ENCODE data around the gene BCL6.

The BCL6 gene
- total RNA-seq: 36.8 to 72.4 (median 63.2) reads per million in 3 donors

DNA sequence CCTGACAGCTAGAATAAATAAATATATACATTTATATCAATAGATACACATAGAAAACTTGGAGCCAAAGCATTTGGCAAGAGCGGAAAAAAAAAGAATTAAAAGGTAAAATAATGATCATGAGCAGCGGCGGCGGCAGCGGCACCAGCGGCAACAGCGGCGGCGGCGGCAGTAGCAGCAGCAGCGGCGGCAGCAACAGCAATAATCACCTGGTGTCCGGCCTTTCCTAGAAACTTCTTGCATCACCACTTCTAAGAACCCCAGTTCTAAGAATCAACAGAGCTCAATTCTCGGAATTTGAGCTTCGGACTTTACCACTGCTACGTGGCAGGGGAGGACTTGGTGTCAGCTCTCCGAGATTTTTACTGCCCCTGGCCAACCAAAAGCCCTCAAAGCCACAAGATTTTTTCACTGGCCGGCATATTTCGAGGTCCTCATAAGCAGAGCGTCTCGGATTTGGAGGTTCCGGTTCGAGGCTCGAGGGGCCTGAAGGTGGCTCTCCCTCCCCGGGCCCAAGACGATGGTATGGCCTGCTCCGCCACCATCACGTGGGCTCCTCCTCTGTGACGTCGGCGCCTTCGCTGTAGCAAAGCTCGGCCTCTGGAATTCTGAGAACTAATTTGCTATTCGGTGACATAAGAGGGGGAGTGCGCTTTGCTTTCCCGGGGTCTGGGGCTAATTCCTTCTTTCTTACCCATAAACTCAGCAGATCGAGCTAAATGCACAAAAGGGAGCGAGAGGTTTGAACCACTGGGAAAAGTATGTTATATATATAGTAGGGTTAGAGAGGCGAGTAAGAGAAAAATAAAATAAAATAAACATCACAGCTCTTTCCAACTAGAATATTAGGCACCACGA is at the start of gene BCL6:
Gene BCL6 (minus strand): TSS at position 268 of the 858 bp plus-strand sequence. CDS start 11,775 bp downstream, outside the sequence.
- no peaks in the 10 kb centered on the region for H3K9me3 ChIP-seq (ENCODE audit: control insufficient read depth, low read length)
- H3K36me3 ChIP-seq (ENCODE audit: control insufficient read depth, insufficient read depth, low read length): no peaks in the 10 kb centered on the region
- H3K4me1 ChIP-seq (ENCODE audit: control insufficient read depth, insufficient read depth, low read length, poor library complexity, severe bottlenecking): peaks cover 30% of the 10 kb centered on the region
- H3K27ac ChIP-seq (ENCODE audit: insufficient read depth, low read length, poor library complexity, severe bottlenecking): peak within 1 kb of the TSS; percentile 95
- DNase-seq: peak; percentile 77 to 83 (median 80)
- peak within 1 kb of the TSS; percentile 94 for H3K4me3 ChIP-seq (ENCODE audit: insufficient read depth, low read depth, low read length, poor library complexity, severe bottlenecking)
- H3K27me3 ChIP-seq (replicated peaks; ENCODE audit: control insufficient read depth, insufficient read depth, low read length, poor library complexity, severe bottlenecking): no peaks in the 10 kb centered on the region

DNA sequence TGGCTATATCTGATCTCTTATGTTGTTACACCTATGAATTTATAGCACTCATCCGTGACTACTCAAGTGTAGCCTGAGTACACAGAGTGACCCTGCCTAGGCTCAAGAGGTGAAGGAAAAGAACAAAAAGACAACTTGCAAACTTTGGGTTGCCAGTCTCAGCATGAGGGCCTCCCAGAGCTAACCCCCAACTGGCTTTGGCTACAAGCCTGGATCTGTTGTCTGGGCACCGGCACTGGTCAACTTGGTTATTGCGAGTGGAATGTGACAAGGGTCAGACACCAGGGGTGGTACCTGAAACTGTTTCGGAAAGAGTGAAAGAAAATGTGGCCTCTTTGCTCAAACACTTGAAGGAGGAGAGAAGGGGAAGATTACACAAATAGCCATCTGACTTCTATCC is 49.5 kb upstream of the BCL6 start:
- DNase-seq: no peak
- Histone ChIP-seq H3K9me3 (ENCODE audit: control insufficient read depth, low read length) (no peaks in the 10 kb centered on the region), H3K27ac (ENCODE audit: insufficient read depth, low read length, poor library complexity, severe bottlenecking) (no peak overlapping the region), H3K4me1 (ENCODE audit: control insufficient read depth, insufficient read depth, low read length, poor library complexity, severe bottlenecking) (peaks cover 14% of the 10 kb centered on the region), H3K27me3 (replicated peaks; ENCODE audit: control insufficient read depth, insufficient read depth, low read length, poor library complexity, severe bottlenecking) (no peaks in the 10 kb centered on the region), H3K4me3 (ENCODE audit: insufficient read depth, low read depth, low read length, poor library complexity, severe bottlenecking) (no peak overlapping the region), H3K36me3 (ENCODE audit: control insufficient read depth, insufficient read depth, low read length) (no peaks in the 10 kb centered on the region)

DNA sequence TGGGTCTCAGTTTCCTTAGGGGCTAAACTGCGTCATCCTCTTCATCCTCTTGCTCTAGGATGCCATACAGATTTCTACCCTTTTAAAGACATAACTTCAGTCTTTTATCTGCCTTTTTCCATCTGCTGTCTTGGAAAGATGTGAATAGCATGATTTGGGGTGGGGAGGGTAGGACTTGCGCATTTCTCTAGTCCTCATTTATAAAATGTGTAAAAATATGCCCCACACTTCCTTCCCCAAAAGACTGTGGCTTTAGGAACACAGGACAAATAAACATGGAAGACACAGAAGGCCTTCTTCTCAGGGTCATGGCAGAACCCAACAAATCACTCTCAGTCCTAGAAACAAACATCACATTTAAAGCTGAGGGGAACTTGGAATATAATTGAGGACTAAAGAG is 48.4 kb upstream of the BCL6 start:
- Histone ChIP-seq H3K27me3 (replicated peaks; ENCODE audit: control insufficient read depth, insufficient read depth, low read length, poor library complexity, severe bottlenecking) (no peaks in the 10 kb centered on the region), H3K4me1 (ENCODE audit: control insufficient read depth, insufficient read depth, low read length, poor library complexity, severe bottlenecking) (peaks cover 8% of the 10 kb centered on the region), H3K4me3 (ENCODE audit: insufficient read depth, low read depth, low read length, poor library complexity, severe bottlenecking) (no peak overlapping the region), H3K36me3 (ENCODE audit: control insufficient read depth, insufficient read depth, low read length) (no peaks in the 10 kb centered on the region), H3K9me3 (ENCODE audit: control insufficient read depth, low read length) (no peaks in the 10 kb centered on the region), H3K27ac (ENCODE audit: insufficient read depth, low read length, poor library complexity, severe bottlenecking) (no peak overlapping the region)
- no peak for DNase-seq

DNA sequence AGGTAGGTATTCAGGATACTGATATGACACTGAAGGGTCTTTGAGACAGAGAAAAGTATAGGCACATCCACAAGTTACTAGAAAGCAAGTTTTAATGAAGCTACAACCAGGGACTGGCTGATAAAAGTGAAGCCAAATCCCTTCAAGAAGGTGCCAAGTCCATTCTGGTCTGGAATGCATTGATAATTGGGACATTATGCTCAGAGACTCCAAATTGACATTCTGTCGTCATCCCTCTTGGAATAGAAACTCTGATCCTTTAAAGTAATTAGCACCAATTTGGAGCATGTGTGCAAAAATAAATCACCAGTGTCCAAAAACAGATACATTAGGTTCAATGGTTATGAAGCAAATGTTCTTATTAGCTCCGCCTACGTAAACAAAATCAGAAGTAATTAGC is 47.3 kb upstream of the BCL6 start:
- no peak overlapping the region for H3K27ac ChIP-seq (ENCODE audit: insufficient read depth, low read length, poor library complexity, severe bottlenecking)
- no peaks in the 10 kb centered on the region for H3K27me3 ChIP-seq (replicated peaks; ENCODE audit: control insufficient read depth, insufficient read depth, low read length, poor library complexity, severe bottlenecking)
- no peak for DNase-seq
- H3K4me1 ChIP-seq (ENCODE audit: control insufficient read depth, insufficient read depth, low read length, poor library complexity, severe bottlenecking): no peaks in the 10 kb centered on the region
- no peak overlapping the region for H3K4me3 ChIP-seq (ENCODE audit: insufficient read depth, low read depth, low read length, poor library complexity, severe bottlenecking)
- no peaks in the 10 kb centered on the region for H3K36me3 ChIP-seq (ENCODE audit: control insufficient read depth, insufficient read depth, low read length)
- no peaks in the 10 kb centered on the region for H3K9me3 ChIP-seq (ENCODE audit: control insufficient read depth, low read length)

DNA sequence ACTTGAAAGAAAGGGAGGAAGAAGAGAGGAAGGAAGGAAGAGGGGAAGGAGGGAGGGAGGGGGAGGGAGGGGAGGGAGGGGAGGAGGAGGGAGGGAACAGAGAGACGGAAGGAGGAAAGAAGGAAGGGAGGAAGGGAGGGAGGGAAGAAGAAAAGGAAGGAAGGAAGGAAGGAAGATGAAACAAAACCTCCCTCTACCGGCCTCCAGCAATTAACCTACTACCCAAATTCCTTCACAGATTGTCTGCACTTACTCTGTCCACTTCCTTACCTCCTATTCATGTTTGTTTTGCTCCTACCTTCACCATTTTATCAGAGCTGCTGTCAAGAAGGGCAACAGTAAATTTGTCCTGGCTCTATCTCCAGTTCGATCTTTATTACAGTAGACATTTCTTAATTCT is 44.6 kb upstream of the BCL6 start:
- Histone ChIP-seq H3K4me3 (ENCODE audit: insufficient read depth, low read depth, low read length, poor library complexity, severe bottlenecking) (no peak overlapping the region), H3K27ac (ENCODE audit: insufficient read depth, low read length, poor library complexity, severe bottlenecking) (no peak overlapping the region), H3K4me1 (ENCODE audit: control insufficient read depth, insufficient read depth, low read length, poor library complexity, severe bottlenecking) (no peaks in the 10 kb centered on the region), H3K36me3 (ENCODE audit: control insufficient read depth, insufficient read depth, low read length) (no peaks in the 10 kb centered on the region), H3K27me3 (replicated peaks; ENCODE audit: control insufficient read depth, insufficient read depth, low read length, poor library complexity, severe bottlenecking) (no peaks in the 10 kb centered on the region), H3K9me3 (ENCODE audit: control insufficient read depth, low read length) (no peaks in the 10 kb centered on the region)
- DNase-seq: no peak

DNA sequence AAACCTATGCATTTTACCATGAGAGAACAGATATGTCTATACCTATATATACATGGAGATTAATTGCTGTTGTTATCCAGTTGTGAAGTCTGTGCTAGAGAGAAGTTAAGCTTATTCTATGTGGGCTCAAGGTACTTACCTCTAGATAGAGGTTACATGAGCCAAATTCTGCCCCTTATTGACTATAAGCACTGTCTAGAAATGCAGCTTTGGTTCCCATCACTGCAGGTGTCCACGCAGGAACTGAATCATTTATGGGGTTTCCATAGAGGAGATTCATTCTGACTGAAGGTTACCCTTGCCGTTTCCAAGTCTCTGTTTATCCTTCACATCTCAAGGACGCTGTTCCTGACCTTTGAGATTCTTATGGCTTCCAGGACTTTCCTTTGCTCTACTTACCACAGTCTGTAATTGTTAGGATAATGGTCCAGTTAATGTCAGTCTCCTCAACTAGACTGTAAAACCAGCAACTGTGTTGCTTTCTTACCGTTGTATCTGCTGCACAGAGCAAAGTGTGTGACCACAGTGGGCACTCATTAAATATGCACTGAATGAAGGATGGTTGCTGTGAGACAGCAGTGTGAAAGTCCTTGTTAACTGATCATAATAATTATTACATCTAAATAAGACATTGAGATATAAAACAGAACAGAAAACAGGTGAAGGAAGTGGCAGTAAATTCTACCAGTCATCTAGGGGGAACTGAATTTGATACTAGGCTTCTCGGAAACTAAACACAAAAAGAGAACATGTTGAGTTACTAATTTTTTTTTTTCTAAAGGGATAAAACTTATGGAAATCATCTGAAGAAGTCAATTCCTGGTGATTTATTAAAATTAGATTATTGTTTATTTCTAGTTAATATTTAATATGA is 44.0 kb upstream of the BCL6 start:
- H3K27me3 ChIP-seq (replicated peaks; ENCODE audit: control insufficient read depth, insufficient read depth, low read length, poor library complexity, severe bottlenecking): no peaks in the 10 kb centered on the region
- H3K9me3 ChIP-seq (ENCODE audit: control insufficient read depth, low read length): no peaks in the 10 kb centered on the region
- no peaks in the 10 kb centered on the region for H3K4me1 ChIP-seq (ENCODE audit: control insufficient read depth, insufficient read depth, low read length, poor library complexity, severe bottlenecking)
- H3K27ac ChIP-seq (ENCODE audit: insufficient read depth, low read length, poor library complexity, severe bottlenecking): no peak overlapping the region
- no peaks in the 10 kb centered on the region for H3K36me3 ChIP-seq (ENCODE audit: control insufficient read depth, insufficient read depth, low read length)
- no peak for DNase-seq
- no peak overlapping the region for H3K4me3 ChIP-seq (ENCODE audit: insufficient read depth, low read depth, low read length, poor library complexity, severe bottlenecking)

DNA sequence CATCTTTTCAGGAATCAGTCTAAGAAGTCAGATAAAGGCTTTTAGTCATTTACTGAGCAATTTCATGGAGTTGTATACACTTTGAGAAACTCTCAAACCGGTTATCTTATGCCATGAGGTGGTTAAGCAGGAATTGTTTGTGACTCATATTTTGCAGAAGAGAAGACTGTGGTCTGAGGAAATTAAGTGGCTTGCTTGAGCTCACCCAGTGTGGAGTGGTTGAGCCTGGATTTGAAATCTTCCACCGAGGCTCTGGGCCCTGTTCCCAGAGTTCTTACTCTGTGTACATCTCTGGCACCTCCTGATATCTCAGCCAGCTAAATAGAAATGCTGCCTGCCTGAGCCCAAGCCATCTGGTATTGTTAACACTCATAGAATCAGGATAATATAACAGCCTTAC is 37.8 kb upstream of the BCL6 start:
- H3K27me3 ChIP-seq (replicated peaks; ENCODE audit: control insufficient read depth, insufficient read depth, low read length, poor library complexity, severe bottlenecking): no peaks in the 10 kb centered on the region
- no peaks in the 10 kb centered on the region for H3K9me3 ChIP-seq (ENCODE audit: control insufficient read depth, low read length)
- DNase-seq: no peak
- H3K36me3 ChIP-seq (ENCODE audit: control insufficient read depth, insufficient read depth, low read length): no peaks in the 10 kb centered on the region
- peaks cover under 1% of the 10 kb centered on the region for H3K4me1 ChIP-seq (ENCODE audit: control insufficient read depth, insufficient read depth, low read length, poor library complexity, severe bottlenecking)
- H3K27ac ChIP-seq (ENCODE audit: insufficient read depth, low read length, poor library complexity, severe bottlenecking): no peak overlapping the region
- no peak overlapping the region for H3K4me3 ChIP-seq (ENCODE audit: insufficient read depth, low read depth, low read length, poor library complexity, severe bottlenecking)

DNA sequence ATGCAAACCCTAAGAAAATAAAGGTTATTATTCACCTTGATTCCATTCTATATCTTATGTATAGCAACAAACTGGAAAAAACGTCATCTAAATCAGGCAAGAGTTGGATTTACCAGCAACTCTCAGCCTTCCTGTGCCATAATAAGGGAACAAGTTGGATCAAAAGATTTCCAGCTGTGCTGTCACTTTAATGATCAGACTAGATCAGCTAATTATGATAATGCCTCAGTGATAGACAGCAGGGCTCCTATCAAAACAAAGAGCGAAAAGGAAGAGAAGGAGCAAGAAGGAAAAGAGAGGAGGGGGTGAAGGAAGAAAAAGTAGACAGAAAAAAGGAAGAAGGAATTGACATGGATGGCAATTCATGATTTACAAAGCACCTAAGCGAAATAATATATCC is 36.7 kb upstream of the BCL6 start:
- H3K27me3 ChIP-seq (replicated peaks; ENCODE audit: control insufficient read depth, insufficient read depth, low read length, poor library complexity, severe bottlenecking): no peaks in the 10 kb centered on the region

DNA sequence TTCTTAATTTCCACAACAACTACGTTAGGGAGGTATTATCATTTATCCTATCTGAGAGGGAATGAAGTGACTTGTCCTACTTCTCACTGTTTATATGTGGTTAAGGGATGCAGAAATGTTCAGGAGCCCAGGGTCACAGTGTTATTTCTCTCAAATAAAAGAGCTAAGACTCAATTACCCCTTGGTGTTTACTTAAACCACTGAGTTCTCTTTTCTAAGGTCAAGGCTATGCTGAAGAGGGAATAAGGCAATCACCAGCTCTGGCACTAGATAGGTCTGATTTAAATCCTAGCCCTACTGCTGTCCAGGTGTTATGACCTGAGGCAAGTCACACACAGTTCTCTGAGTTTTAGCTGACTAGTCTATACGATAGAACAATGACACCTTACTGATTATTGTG is 35.7 kb upstream of the BCL6 start:
- no peaks in the 10 kb centered on the region for H3K27me3 ChIP-seq (replicated peaks; ENCODE audit: control insufficient read depth, insufficient read depth, low read length, poor library complexity, severe bottlenecking)
- H3K4me1 ChIP-seq (ENCODE audit: control insufficient read depth, insufficient read depth, low read length, poor library complexity, severe bottlenecking): peaks cover 15% of the 10 kb centered on the region
- no peak for DNase-seq
- H3K4me3 ChIP-seq (ENCODE audit: insufficient read depth, low read depth, low read length, poor library complexity, severe bottlenecking): no peak overlapping the region
- no peaks in the 10 kb centered on the region for H3K36me3 ChIP-seq (ENCODE audit: control insufficient read depth, insufficient read depth, low read length)
- no peak overlapping the region for H3K27ac ChIP-seq (ENCODE audit: insufficient read depth, low read length, poor library complexity, severe bottlenecking)
- H3K9me3 ChIP-seq (ENCODE audit: control insufficient read depth, low read length): no peaks in the 10 kb centered on the region

More for the DNA sequence above, 36.7 kb upstream of the BCL6 start:
- Histone ChIP-seq H3K36me3 (ENCODE audit: control insufficient read depth, insufficient read depth, low read length) (no peaks in the 10 kb centered on the region), H3K4me1 (ENCODE audit: control insufficient read depth, insufficient read depth, low read length, poor library complexity, severe bottlenecking) (peaks cover 11% of the 10 kb centered on the region), H3K9me3 (ENCODE audit: control insufficient read depth, low read length) (no peaks in the 10 kb centered on the region), H3K27ac (ENCODE audit: insufficient read depth, low read length, poor library complexity, severe bottlenecking) (no peak overlapping the region), H3K4me3 (ENCODE audit: insufficient read depth, low read depth, low read length, poor library complexity, severe bottlenecking) (no peak overlapping the region)
- DNase-seq: no peak

DNA sequence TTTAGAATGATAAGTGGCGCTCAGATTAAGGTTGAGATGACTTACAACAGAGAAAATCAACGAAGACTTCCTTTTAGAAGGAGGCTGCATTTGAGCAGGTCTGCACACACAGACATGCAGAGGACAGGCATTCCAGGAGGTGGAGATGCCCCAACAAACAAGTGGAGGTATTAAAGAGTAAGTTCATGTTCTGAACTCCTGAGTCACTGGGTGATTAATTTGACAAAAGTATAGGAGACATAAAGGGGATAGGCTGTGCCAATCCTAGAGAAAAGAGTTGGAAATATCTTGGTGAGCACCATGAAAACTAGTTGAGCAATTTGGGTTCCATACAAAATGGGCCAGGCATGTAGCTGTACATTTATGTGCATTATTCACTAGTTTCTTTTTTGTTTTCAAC is 33.5 kb upstream of the BCL6 start:
- Histone ChIP-seq H3K9me3 (ENCODE audit: control insufficient read depth, low read length) (no peaks in the 10 kb centered on the region), H3K4me1 (ENCODE audit: control insufficient read depth, insufficient read depth, low read length, poor library complexity, severe bottlenecking) (peaks cover 15% of the 10 kb centered on the region), H3K27ac (ENCODE audit: insufficient read depth, low read length, poor library complexity, severe bottlenecking) (no peak overlapping the region), H3K36me3 (ENCODE audit: control insufficient read depth, insufficient read depth, low read length) (no peaks in the 10 kb centered on the region), H3K27me3 (replicated peaks; ENCODE audit: control insufficient read depth, insufficient read depth, low read length, poor library complexity, severe bottlenecking) (no peaks in the 10 kb centered on the region), H3K4me3 (ENCODE audit: insufficient read depth, low read depth, low read length, poor library complexity, severe bottlenecking) (no peak overlapping the region)
- no peak for DNase-seq

Data from effector memory CD4-positive, alpha-beta T cell (primary cell).